GM20431 (cell line): ENCODE measurements around the gene CDH19.
"Not testable (repeated sequence)": the region's sequence is repeated elsewhere in the genome, so short reads cannot be mapped to it uniquely, and the experiment has no call there.

Experiments used
- in situ Hi-C: fragments of 300-500 bp; cut with MseI, MboI; formaldehyde crosslinking; loops from one replicate; pipeline ENCODE4 v1.15.0; 2020; ENCODE audit warnings: low sequenced_read_pairs; ENCODE audit not compliant: unreplicated experiment

The CDH19 gene

GRCh38 chr18:66466184-66466583 lies 137.7 kb downstream of the CDH19 start:
- in situ Hi-C loops: not testable (repeated sequence)

- in situ Hi-C loops: no loop called here
These were observed 142.5 kb downstream of the CDH19 start for GRCh38 chr18:66461344-66461743.

- in situ Hi-C loops: no loop called here
These were observed 146.6 kb downstream of the CDH19 start for GRCh38 chr18:66457245-66457644.
